T-helper 1 cell treated with Interleukin-12 subunit alpha and Interleukin-12 subunit beta and Interleukin-4 antibody, amounts not matched to agents 30 μg/mL and 1 μg/mL, for 36 hours (primary cell): ENCODE measurements around the gene MMP2.

Experiments used
- H3K27ac Mint-ChIP-seq: one replicate; pipeline ENCODE4 v1.8.0; 2021; ENCODE audit warnings: mild to moderate bottlenecking, mixed read lengths
- H3K27me3 Mint-ChIP-seq: one replicate; pipeline ENCODE4 v1.8.0; 2021; ENCODE audit warnings: low read depth, mixed read lengths
- H3K36me3 Mint-ChIP-seq: one replicate; pipeline ENCODE4 v1.8.0; 2021; ENCODE audit warnings: low read depth, mixed read lengths
- H3K4me1 Mint-ChIP-seq: one replicate; pipeline ENCODE4 v1.8.0; 2021; ENCODE audit warnings: low read depth, mixed read lengths
- H3K4me3 Mint-ChIP-seq: one replicate; pipeline ENCODE4 v1.8.0; 2021; ENCODE audit warnings: mild to moderate bottlenecking, moderate library complexity, mixed read lengths
- H3K9me3 Mint-ChIP-seq: one replicate; pipeline ENCODE4 v1.8.0; 2021; ENCODE audit warnings: mixed read lengths

Gene MMP2

GRCh38 chr16:55508271-55508921, 29.4 kb downstream of the MMP2 start:
- peaks cover 10% of the 10 kb centered on the region for H3K9me3 Mint-ChIP-seq
- H3K27me3 Mint-ChIP-seq = peaks cover 24% of the 10 kb centered on the region
- H3K27ac Mint-ChIP-seq = peak overlapping the region; percentile 4
- H3K36me3 Mint-ChIP-seq = no peaks in the 10 kb centered on the region
- peak overlapping the region; percentile 71 for H3K4me3 Mint-ChIP-seq
- H3K4me1 Mint-ChIP-seq = peaks cover 11% of the 10 kb centered on the region

GRCh38 chr16:55508941-55509931, 30.2 kb downstream of the MMP2 start, which contains the start of gene LPCAT2:
LPCAT2 (plus strand) TSS chr16:55509072; CDS start chr16:55509182, 110 bp downstream.
- peak within 1 kb of the TSS; percentile 4 for H3K27ac Mint-ChIP-seq
- H3K9me3 Mint-ChIP-seq = peaks cover 10% of the 10 kb centered on the region
- no peaks in the 10 kb centered on the region for H3K36me3 Mint-ChIP-seq
- H3K4me3 Mint-ChIP-seq = peak within 1 kb of the TSS; percentile 71
- peaks cover 21% of the 10 kb centered on the region for H3K27me3 Mint-ChIP-seq
- H3K4me1 Mint-ChIP-seq = peaks cover 11% of the 10 kb centered on the region

- peaks cover 10% of the 10 kb centered on the region for H3K9me3 Mint-ChIP-seq
- no peak overlapping the region for H3K4me3 Mint-ChIP-seq
- H3K27ac Mint-ChIP-seq = no peak overlapping the region
- peaks cover 11% of the 10 kb centered on the region for H3K4me1 Mint-ChIP-seq
- peaks cover 21% of the 10 kb centered on the region for H3K27me3 Mint-ChIP-seq
- no peaks in the 10 kb centered on the region for H3K36me3 Mint-ChIP-seq
Observed at GRCh38 chr16:55510185-55510805, 31.3 kb downstream of the MMP2 start.

DNA sequence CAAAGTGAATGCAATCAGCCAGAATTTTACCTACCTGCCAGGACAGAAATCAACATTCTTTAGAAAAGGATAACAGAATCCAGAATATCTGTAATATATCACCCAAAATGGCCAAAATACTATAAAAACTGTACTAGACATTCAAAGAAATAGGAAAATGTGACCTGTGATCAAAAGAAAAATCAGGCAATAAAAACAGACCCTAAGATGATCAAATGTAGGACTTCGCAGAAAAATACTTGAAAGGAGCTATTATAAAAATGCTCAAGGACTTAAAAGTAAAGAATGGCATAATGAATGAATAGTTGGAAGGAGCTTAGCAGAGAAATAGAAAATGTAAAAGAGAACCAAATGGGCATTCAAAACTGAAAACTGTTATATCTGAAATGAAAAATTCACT, 33.9 kb downstream of the MMP2 start:
- H3K27me3 Mint-ChIP-seq = peaks cover 21% of the 10 kb centered on the region
- peaks cover 10% of the 10 kb centered on the region for H3K9me3 Mint-ChIP-seq
- H3K36me3 Mint-ChIP-seq = no peaks in the 10 kb centered on the region
- H3K4me1 Mint-ChIP-seq = peaks cover 11% of the 10 kb centered on the region
- no peak overlapping the region for H3K27ac Mint-ChIP-seq
- H3K4me3 Mint-ChIP-seq = no peak overlapping the region

DNA sequence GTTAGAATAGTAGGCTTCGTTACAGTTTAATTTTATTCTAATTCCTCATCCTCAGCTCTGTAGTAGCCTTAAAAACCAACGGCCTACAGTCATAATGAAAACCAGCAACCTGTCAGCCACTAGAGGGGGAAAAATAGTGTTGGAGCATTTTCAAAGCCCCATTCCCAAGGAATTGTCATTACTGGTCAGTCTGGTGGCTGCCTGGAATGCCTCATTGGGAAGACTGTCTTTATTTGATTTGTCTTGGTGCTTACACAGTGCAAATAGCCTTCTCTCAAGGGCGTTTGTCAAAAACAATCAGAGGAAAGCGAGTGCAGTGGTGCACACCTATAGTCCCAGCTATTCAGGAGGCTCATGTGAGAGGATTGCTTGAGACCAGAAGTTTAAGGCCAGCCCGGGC, 34.6 kb downstream of the MMP2 start:
- peaks cover 18% of the 10 kb centered on the region for H3K27me3 Mint-ChIP-seq
- H3K4me1 Mint-ChIP-seq = peaks cover 10% of the 10 kb centered on the region
- H3K9me3 Mint-ChIP-seq = peaks cover 10% of the 10 kb centered on the region
- no peaks in the 10 kb centered on the region for H3K36me3 Mint-ChIP-seq
- no peak overlapping the region for H3K27ac Mint-ChIP-seq
- H3K4me3 Mint-ChIP-seq = no peak overlapping the region

- Mint-ChIP-seq H3K36me3 (no peaks in the 10 kb centered on the region), H3K27ac (no peak overlapping the region)
Observed at GRCh38 chr16:55515111-55515510, 36.1 kb downstream of the MMP2 start.

GRCh38 chr16:55521792-55522191, 42.8 kb downstream of the MMP2 start:
- Mint-ChIP-seq H3K27me3 (no peaks in the 10 kb centered on the region), H3K36me3 (no peaks in the 10 kb centered on the region), H3K9me3 (peaks cover 8% of the 10 kb centered on the region), H3K4me3 (no peak overlapping the region), H3K4me1 (no peaks in the 10 kb centered on the region), H3K27ac (no peak overlapping the region)

More at GRCh38 chr16:55515111-55515510, 36.1 kb downstream of the MMP2 start:
- H3K4me3 Mint-ChIP-seq = no peak overlapping the region
- H3K4me1 Mint-ChIP-seq = no peaks in the 10 kb centered on the region
- peaks cover 5% of the 10 kb centered on the region for H3K27me3 Mint-ChIP-seq
- H3K9me3 Mint-ChIP-seq = peaks cover 10% of the 10 kb centered on the region

GRCh38 chr16:55526441-55526840, 47.4 kb downstream of the MMP2 start:
- no peaks in the 10 kb centered on the region for H3K4me1 Mint-ChIP-seq
- H3K9me3 Mint-ChIP-seq = peaks cover 8% of the 10 kb centered on the region
- H3K27me3 Mint-ChIP-seq = no peaks in the 10 kb centered on the region
- H3K4me3 Mint-ChIP-seq = no peak overlapping the region
- no peak overlapping the region for H3K27ac Mint-ChIP-seq
- H3K36me3 Mint-ChIP-seq = no peaks in the 10 kb centered on the region

- Mint-ChIP-seq H3K27me3 (no peaks in the 10 kb centered on the region), H3K4me1 (no peaks in the 10 kb centered on the region), H3K27ac (no peak overlapping the region), H3K36me3 (no peaks in the 10 kb centered on the region), H3K9me3 (no peaks in the 10 kb centered on the region), H3K4me3 (no peak overlapping the region)
Observed at GRCh38 chr16:55527885-55528284, 48.9 kb downstream of the MMP2 start.

DNA sequence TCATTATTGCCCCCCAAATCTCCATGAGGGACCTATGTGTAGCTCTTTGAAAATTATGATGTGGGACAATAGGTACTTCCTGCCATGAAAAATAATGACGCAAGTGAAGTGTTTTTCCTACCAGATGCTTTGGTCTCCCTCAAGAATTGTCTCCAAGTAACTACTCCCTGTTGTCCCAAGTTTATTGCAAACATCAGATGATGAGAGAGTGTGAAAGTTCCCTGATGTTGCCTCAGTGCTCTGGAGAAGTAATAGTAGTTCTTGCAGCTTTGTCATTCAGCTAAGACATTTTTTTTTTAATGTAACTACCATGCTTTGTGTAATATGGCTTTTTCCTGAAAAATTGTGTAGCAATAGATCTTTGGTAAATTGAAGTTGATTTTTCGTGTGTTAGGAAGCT, 50.0 kb downstream of the MMP2 start:
- H3K4me3 Mint-ChIP-seq = no peak overlapping the region

GRCh38 chr16:55530316-55530856, 51.4 kb downstream of the MMP2 start:
- Mint-ChIP-seq H3K27me3 (no peaks in the 10 kb centered on the region), H3K4me3 (no peak overlapping the region), H3K4me1 (no peaks in the 10 kb centered on the region), H3K36me3 (no peaks in the 10 kb centered on the region), H3K27ac (no peak overlapping the region), H3K9me3 (no peaks in the 10 kb centered on the region)

More for the DNA sequence above, 50.0 kb downstream of the MMP2 start:
- Mint-ChIP-seq H3K27me3 (no peaks in the 10 kb centered on the region), H3K4me1 (no peaks in the 10 kb centered on the region), H3K36me3 (no peaks in the 10 kb centered on the region), H3K9me3 (no peaks in the 10 kb centered on the region), H3K27ac (no peak overlapping the region)

DNA sequence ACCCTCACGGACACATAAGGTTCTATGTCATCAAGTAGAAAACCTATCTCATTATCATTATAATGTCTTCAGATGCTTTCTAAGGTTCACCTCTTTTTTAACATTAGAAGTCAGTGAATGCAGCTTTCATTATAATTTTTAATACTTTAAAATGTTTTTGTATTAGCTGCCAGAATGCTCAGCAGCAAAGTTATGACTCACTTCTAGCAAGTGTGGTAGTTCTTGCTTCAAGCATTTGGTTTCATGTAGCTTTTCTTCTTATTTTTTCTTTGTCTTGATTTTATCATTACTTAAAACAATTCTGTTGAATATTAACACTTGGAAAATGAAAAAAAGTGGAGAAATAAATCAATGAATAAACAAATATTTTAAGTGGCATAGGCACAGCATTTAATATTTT, 53.2 kb downstream of the MMP2 start:
- H3K4me3 Mint-ChIP-seq = no peak overlapping the region
- H3K36me3 Mint-ChIP-seq = no peaks in the 10 kb centered on the region
- H3K27me3 Mint-ChIP-seq = no peaks in the 10 kb centered on the region
- no peaks in the 10 kb centered on the region for H3K9me3 Mint-ChIP-seq
- no peaks in the 10 kb centered on the region for H3K4me1 Mint-ChIP-seq
- H3K27ac Mint-ChIP-seq = no peak overlapping the region

DNA sequence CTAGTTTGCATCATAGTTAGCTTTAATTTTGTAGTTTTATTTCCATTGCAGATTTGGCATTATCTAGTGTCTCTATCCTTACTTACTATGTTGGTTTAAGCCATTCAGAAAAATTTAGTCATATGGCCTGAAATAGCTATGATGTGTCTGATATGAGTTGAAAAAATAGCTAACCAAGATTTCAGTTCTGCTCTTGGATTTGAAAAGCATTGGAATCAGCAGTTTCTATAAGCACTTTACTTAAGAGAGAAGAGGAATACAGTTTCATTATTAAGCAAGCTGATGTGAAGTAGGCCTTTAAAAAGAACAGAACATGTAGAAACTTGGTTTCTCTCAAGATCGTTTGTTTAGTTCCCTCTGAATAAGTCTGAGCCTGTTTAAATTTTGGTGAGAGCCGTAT, 55.8 kb downstream of the MMP2 start:
- H3K4me1 Mint-ChIP-seq = no peaks in the 10 kb centered on the region
- H3K27me3 Mint-ChIP-seq = no peaks in the 10 kb centered on the region
- no peaks in the 10 kb centered on the region for H3K9me3 Mint-ChIP-seq
- H3K36me3 Mint-ChIP-seq = no peaks in the 10 kb centered on the region
- no peak overlapping the region for H3K27ac Mint-ChIP-seq
- H3K4me3 Mint-ChIP-seq = no peak overlapping the region

- H3K9me3 Mint-ChIP-seq = no peaks in the 10 kb centered on the region
- H3K27me3 Mint-ChIP-seq = no peaks in the 10 kb centered on the region
- no peak overlapping the region for H3K4me3 Mint-ChIP-seq
- no peak overlapping the region for H3K27ac Mint-ChIP-seq
- H3K4me1 Mint-ChIP-seq = no peaks in the 10 kb centered on the region
- H3K36me3 Mint-ChIP-seq = no peaks in the 10 kb centered on the region
Observed at GRCh38 chr16:55539049-55539448, 60.1 kb downstream of the MMP2 start.
